ENCODE data around the gene BANF2. TPM values are rescaled to one million over a fixed set of nuclear protein-coding genes. Genes with fewer than 3 reads are reported as not detected.

BANF2 gene
- total and polyA plus RNA-seq, 2 experiments from 2014 or later = not detected

GRCh38 chr20:17710379-17711266 is 10.9 kb downstream of the BANF2 start:
- Histone ChIP-seq H3K79me2 (replicated peaks; ENCODE audit: insufficient read depth) (no peaks in the 10 kb centered on the region), H3K27me3 (ENCODE audit: insufficient read depth) (no peaks in the 10 kb centered on the region), H4K20me1 (replicated peaks; ENCODE audit: insufficient read depth) (no peaks in the 10 kb centered on the region), H3F3A (replicated peaks; ENCODE audit: low read depth) (no peaks in the 10 kb centered on the region), H2AFZ (peak overlapping the region; percentile 97), H3K27ac (ENCODE audit: low read depth) (no peak overlapping the region; the same call in 1 of the 2 replicates), H3K9me2 (ENCODE audit: insufficient read depth) (no peaks in the 10 kb centered on the region), H3K36me3 (ENCODE audit: insufficient read depth) (no peaks in the 10 kb centered on the region), H3K4me2 (peak overlapping the region; percentile 55; the same call in 1 of the 2 replicates), H3K4me1 (ENCODE audit: insufficient read depth) (peaks cover 9% of the 10 kb centered on the region; the same call in 1 of the 2 replicates), H3K4me3 (no peak overlapping the region)
- TF ChIP-seq STAT1 (IDR thresholded peaks at IDR 0.05; ENCODE audit: unreplicated experiment) (no peak), CTCF (conservative IDR thresholded peaks at IDR 0.05; ENCODE audit: low read depth in 2 of 2) (no peak), ZNF114 (CRISPR knock-in tag; IDR thresholded peaks at IDR 0.05) (no peak), ETS1 (IDR thresholded peaks at IDR 0.05) (no peak), EZH2 (IDR thresholded peaks at IDR 0.05; ENCODE audit: low read depth, unreplicated experiment) (no peak)
- H3K27me3 Mint-ChIP-seq (ENCODE audit: insufficient read depth, low read depth, poor library complexity) = peaks cover 6% of the 10 kb centered on the region
- H3K4me3 Mint-ChIP-seq = no peak overlapping the region
- H3K9me3 Mint-ChIP-seq = no peaks in the 10 kb centered on the region
- 0 out of 2 replicates have a peak overlapping the region, but pooled peaks have one; percentile 25 for H3K27ac Mint-ChIP-seq
- H3K4me1 Mint-ChIP-seq = peaks cover 14% of the 10 kb centered on the region
- H3K36me3 Mint-ChIP-seq (ENCODE audit: low read depth) = no peaks in the 10 kb centered on the region
- peak; percentile 65 for ATAC-seq
- peak; percentile 15 for DNase-seq (ENCODE audit: low spot score)

- Histone ChIP-seq H3K4me2 (no peak overlapping the region), H4K20me1 (replicated peaks; ENCODE audit: insufficient read depth) (no peaks in the 10 kb centered on the region), H3K27me3 (ENCODE audit: insufficient read depth) (no peaks in the 10 kb centered on the region), H3K9me2 (ENCODE audit: insufficient read depth) (no peaks in the 10 kb centered on the region), H3K36me3 (ENCODE audit: insufficient read depth) (no peaks in the 10 kb centered on the region), H3K4me3 (no peak overlapping the region), H3K27ac (ENCODE audit: low read depth) (no peak overlapping the region), H2AFZ (no peak overlapping the region; the same call in 1 of the 2 replicates), H3K79me2 (replicated peaks; ENCODE audit: insufficient read depth) (no peaks in the 10 kb centered on the region), H3F3A (replicated peaks; ENCODE audit: low read depth) (no peaks in the 10 kb centered on the region), H3K4me1 (ENCODE audit: insufficient read depth) (peaks cover 9% of the 10 kb centered on the region; the same call in 1 of the 2 replicates)
- no peak for ATAC-seq
- no peak for TF ChIP-seq POLR2AphosphoS5 (IDR thresholded peaks at IDR 0.05; ENCODE audit: low read depth)
- TF ChIP-seq NANOG (IDR thresholded peaks at IDR 0.05; ENCODE audit: borderline replicate concordance) = no peak
- TF ChIP-seq ETS1 (IDR thresholded peaks at IDR 0.05) = no peak
- no peak for TF ChIP-seq ZNF331 (CRISPR knock-in tag; IDR thresholded peaks at IDR 0.05; ENCODE audit: low read depth)
- Mint-ChIP-seq H3K27me3 (ENCODE audit: insufficient read depth, low read depth, poor library complexity) (peaks cover 6% of the 10 kb centered on the region), H3K4me1 (peaks cover 14% of the 10 kb centered on the region), H3K9me3 (no peaks in the 10 kb centered on the region), H3K27ac (no peak overlapping the region), H3K36me3 (ENCODE audit: low read depth) (no peaks in the 10 kb centered on the region), H3K4me3 (no peak overlapping the region)
- no peak for DNase-seq (ENCODE audit: low spot score)
These were observed 11.5 kb downstream of the BANF2 start for GRCh38 chr20:17711267-17711627.
